KBM-7 (cell line): ENCODE data around the gene CPPED1.

ENCODE experiments used
- DNase-seq: peaks from one replicate; pipeline ENCODE4 v3.0.0-alpha.2; 2015
- in situ Hi-C: fragments of 300-500 bp; cut with MboI; formaldehyde crosslinking; loops from 2 replicates; pipeline ENCODE4 v1.14.3; 2020; ENCODE audit warnings: low sequenced_read_pairs, low pct_unique_long_range_greater_than_20kb, mixed read lengths

CPPED1 gene

GRCh38 chr16:12749076-12749475, 54.6 kb downstream of the CPPED1 start:
- in situ Hi-C loops = no loop called here
- DNase-seq = no peak

GRCh38 chr16:12747827-12748226, 55.9 kb downstream of the CPPED1 start:
- DNase-seq = no peak

DNA sequence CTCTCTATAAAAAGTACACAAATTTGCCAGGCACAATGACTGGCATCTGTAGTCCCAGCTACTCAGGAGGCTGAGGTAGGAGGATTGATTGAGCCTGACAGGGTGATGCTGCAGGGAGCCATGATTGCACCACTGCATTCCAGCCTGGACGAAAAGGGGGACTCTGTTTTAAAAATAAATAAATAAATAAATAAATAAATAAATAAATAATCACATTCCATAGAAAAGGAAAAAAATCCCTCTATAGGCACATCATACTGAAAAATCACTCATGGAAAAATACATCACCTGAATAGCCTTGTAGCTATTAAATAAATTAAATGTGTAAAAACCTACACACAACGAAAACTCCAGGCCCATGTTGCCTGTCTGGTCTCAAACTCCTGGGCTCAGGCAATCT, 56.4 kb downstream of the CPPED1 start:
- DNase-seq = no peak
- in situ Hi-C loops = no loop called here

More at GRCh38 chr16:12747827-12748226, 55.9 kb downstream of the CPPED1 start:
- in situ Hi-C loops = no loop called here

DNA sequence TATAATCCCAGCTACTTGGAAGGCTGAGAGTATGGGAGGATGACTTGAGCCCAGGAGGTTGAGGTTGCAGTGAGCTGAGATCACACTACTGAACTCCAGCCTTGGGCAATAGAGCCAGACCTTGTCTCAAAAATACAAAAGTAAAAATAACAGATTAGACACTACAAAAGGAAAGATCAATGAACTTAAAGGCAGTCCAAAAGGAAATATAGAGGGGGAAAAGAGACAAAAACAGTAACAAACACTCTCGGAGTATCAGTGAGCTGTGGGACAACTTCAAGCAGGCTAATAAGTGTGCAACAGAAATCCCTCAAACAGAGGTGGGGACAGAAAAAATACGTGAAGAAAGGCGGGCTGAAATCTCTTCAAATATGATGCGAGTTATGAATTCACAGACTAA, 58.8 kb downstream of the CPPED1 start:
- in situ Hi-C loops = no loop called here
- no peak for DNase-seq

GRCh38 chr16:12742741-12743140, 60.9 kb downstream of the CPPED1 start:
- no peak for DNase-seq
- in situ Hi-C loops = no loop called here

- no peak for DNase-seq
- in situ Hi-C loops = no loop called here
These were observed 62.6 kb downstream of the CPPED1 start for GRCh38 chr16:12740986-12741610.

- in situ Hi-C loops = no loop called here
- no peak for DNase-seq
These were observed 63.9 kb downstream of the CPPED1 start for GRCh38 chr16:12739738-12740137.

- in situ Hi-C loops = no loop called here
- DNase-seq = no peak
These were observed 66.1 kb downstream of the CPPED1 start for GRCh38 chr16:12737563-12737962.

DNA sequence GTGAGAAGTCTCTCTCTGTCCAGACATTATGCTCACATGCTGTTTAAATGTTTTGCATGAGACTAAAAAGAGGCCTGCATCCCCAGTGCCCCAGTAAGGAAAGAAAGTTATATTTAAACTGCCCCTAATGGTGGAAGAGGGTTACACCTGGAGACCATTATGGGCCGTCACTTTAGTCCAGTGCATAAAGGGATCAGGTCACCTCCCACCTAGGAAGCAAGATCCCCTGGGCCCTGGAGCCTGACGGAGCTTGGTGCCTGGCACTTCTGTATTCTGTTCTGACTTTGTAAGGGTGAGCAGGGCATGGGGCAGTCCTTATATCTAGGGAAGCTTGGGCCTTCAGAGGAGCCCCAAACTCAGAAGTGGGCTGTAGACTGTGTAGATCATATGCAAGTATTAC, 67.9 kb downstream of the CPPED1 start:
- in situ Hi-C loops = no loop called here
- DNase-seq = no peak

DNA sequence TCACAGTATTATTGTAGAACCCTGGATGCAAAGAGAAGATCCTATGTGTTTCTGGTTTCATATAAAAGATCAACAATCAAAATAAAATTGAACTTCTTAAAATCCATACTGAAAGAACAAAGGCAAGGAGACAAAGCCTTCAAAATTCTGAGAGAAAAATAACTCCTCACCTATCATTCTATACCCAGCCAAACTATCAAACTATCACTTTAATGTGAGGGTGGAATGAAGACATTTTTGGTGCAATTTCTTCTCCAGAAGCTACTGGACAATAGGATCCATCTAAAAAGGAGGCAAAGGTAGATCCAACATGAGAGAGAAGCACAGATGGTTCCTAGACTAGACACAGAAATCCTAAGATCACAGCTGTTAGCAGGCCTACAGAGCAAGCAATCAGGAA, 71.1 kb downstream of the CPPED1 start:
- DNase-seq = no peak
- in situ Hi-C loops = no loop called here

DNA sequence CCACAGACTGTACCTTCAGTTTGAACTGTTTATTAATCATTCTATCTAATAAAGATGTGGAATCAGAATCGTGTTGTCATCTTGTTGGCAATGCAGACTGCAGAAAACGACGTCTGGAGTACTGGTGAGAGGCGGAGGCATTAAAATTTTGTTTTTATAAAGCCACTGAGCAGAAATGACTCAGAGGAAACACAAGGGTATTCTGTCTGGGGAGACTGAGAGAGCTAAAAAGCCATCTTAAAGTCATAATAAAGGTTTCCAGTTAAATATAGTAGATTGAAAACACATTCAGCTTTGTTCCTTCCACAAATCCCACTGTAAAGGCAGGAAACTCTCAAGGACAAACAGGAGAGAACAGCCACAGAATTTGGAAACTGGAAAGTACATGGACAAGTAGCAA, 74.2 kb downstream of the CPPED1 start:
- DNase-seq = no peak
- in situ Hi-C loops = no loop called here

DNA sequence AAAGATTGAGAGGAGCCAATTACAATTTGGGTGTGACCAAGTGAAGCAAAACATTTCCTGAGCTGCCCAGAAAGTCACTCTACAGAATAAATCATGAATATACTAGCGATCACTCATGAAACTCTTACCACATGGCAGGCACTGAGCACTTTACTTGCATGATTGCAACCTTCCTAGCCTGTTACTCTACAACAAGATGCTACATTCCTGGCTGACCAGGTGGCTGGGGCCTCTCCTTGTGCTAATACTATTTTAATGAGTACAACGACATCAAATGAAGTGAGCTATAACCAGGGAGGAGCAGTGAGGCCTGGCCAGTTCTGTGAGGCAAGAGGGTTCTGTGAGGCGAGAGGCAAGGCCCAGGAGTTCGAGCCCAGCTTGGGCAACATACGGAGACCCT, 75.2 kb downstream of the CPPED1 start:
- in situ Hi-C loops = no loop called here
- DNase-seq = no peak

DNA sequence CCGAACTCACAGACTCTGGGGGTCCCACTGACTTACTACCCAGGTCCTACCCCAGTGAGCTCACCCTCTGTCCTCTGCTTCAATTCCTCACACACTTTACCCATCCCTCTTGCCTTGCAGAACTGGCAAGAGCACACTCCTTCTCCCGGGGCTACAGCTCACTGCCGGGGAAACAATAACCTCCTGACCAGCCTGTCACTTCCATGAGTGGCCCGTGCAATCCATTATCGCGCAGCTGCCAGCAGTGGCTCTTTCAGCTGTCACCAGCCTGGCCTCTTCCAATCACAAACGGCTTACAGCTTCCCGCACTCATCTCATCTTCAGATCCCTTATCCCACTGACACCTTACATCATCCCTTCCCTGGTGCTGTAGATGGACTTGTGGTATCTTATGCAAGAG, 79.5 kb downstream of the CPPED1 start:
- in situ Hi-C loops = no loop called here
- DNase-seq = no peak

DNA sequence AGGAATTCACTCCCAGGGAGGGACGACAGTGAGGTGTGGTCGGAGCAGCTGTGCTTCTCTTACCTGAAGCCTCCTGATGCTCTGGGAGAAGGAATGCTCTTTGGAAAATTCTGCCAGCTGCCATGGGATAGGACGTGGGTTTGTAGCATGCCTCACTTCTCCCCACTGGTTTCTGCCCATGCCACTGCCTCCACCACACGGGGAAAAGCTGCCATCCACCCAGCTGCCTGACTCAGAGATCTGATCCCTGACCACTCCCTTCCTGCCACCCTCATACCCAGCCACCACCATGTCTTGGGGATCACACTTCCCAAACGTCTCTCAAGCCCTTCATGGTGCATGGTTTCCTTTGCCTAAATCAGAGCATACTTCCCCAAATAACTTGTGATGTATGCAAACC, 80.0 kb downstream of the CPPED1 start:
- in situ Hi-C loops = no loop called here
- no peak for DNase-seq

DNA sequence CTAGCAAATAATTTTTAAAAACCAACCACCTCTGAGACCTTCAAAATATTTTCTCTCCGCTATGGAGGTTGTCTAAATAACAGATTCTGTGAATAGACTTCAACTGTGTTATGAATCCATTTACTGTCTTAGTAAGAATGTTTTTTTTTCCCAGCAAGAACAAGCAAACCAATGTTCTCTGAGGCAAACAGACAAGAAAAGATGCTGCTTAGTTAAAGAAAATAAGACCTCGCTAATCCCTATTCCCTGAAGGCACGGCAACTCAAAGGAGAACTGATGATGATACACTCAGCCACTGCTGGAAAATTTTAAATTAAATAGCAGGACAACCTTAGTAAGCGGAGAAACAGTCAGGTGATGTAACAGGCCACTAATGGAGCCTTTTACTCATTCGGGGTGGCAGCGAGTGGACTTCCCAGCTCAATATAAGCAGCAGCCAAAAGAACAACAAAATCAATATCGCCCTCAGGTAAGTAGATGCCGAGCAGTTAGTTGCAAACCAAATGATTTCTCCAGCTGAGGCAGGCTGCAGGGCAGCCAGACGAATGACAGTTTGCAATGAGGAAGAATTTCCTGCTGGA, 81.8 kb downstream of the CPPED1 start:
- in situ Hi-C loops = no loop called here
- no peak for DNase-seq

GRCh38 chr16:12719972-12720371, 83.7 kb downstream of the CPPED1 start:
- in situ Hi-C loops = no loop called here
- no peak for DNase-seq

DNA sequence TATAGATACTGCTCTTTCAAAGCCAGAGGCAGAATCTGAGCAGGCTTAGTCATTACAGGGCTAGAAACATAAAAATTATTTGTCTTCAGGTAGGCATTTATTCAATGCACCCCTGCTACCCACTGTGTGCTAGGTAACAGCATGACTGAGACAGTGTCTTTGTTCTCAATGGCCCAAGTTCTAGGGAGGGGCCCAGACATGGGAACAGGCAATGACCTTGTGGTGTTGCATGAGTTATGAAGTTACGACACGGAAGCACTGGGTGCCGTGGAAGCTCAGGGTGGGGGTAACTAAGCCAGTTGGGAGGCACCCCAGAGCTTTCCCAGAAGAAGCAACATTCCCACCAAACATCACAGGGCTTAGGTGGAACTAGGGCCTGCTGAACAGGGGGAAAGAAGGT, 87.0 kb downstream of the CPPED1 start:
- DNase-seq = no peak
- in situ Hi-C loops = no loop called here

DNA sequence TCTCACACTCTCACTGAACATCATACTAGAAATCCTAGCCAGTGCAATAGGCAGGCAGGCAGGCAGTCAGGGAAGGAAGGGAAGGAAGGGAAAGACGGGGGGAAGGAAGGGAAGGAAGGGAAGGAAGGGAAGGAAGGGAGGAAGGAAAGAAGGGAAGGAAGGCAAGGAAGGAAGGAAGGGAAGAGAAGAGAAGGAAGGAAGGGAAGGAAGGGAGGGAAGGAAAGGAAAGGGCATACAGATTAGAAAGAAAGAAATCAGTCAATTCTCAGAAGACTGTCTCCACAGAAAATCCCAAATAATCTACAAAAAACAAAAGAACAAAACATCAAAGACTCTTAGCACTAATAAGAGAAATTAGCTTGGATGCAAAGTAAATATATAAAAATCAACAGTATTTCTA, 93.9 kb downstream of the CPPED1 start:
- DNase-seq = no peak

GRCh38 chr16:12708266-12708665, 95.4 kb downstream of the CPPED1 start:
- in situ Hi-C loops = no loop called here

More for the DNA sequence above, 93.9 kb downstream of the CPPED1 start:
- in situ Hi-C loops = no loop called here

GRCh38 chr16:12706628-12707027, 97.1 kb downstream of the CPPED1 start:
- DNase-seq = no peak
- in situ Hi-C loops = no loop called here

More at GRCh38 chr16:12708266-12708665, 95.4 kb downstream of the CPPED1 start:
- DNase-seq = no peak

- in situ Hi-C loops = no loop called here
- DNase-seq = no peak
These were observed 99.1 kb downstream of the CPPED1 start for GRCh38 chr16:12704492-12705111.
